Ureter (tissue), 1 donor: Measurements from ENCODE around the gene RAF1. TPM values are rescaled to one million over a fixed set of nuclear protein-coding genes. Genes with fewer than 3 reads are reported as not detected.
"Not testable (repeated sequence)": the region's sequence is repeated elsewhere in the genome, so short reads cannot be mapped to it uniquely, and the experiment has no call there.

ENCODE experiments used
- DNase-seq: peaks from one replicate; pipeline ENCODE4 v3.0.0-alpha.2; 2020; ENCODE audit warnings: low spot score
- total RNA-seq: library from RNA; stranded (reverse); gene quantifications from one replicate; pipeline ENCODE4 v1.2.4, GENCODE V29; 2023
- donor health status: DM: yes; HTN: yes; CAD: no.

RAF1 gene
- total RNA-seq, 1 donor from 2014 or later, result 95.5 TPM

DNA sequence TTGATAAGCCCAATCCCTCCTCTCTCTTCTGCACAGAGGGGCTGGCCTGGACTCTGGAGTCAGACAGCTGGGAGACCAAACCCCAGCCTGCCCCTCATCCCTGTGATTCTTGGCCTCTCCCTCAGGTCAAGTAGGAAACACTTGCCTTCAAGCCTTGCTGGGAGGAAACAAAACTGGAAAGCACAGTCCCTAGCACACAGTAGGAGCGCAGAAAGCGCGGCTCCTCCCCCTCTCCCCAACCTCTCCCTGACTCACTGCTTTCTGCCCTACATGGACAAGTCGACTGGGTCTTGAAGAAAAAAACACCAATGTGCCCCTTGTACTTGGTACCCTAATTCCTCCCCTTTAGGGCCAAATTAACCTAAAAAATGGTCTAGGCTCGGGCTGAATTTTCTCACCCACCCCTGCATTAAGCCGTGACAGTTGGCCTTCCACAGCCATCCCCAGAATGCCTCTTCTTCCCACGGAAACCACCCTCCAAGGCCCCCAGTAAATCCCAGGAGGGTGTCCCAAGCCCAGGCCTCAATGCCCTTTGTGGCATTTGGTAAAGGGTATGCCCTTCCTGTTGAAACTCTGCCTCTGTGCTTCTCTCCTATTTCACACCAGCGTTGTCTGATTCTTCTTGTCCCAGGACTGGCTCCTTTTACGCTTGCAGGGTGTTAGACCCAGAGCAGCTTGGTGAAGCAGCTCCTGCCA is 11.3 kb upstream of the RAF1 start:
- DNase-seq, result no peak

- not testable (repeated sequence) for DNase-seq
These were observed 10.2 kb upstream of the RAF1 start for GRCh38 chr3:12673956-12674736.

GRCh38 chr3:12671120-12671450 is 7.2 kb upstream of the RAF1 start:
- no peak for DNase-seq

- DNase-seq, result no peak
These were observed 6.6 kb upstream of the RAF1 start for GRCh38 chr3:12670365-12671119.

GRCh38 chr3:12663401-12663935 is 449 bp downstream of the RAF1 start:
- no peak for DNase-seq

- DNase-seq, result no peak
These were observed 1.1 kb downstream of the RAF1 start for GRCh38 chr3:12662593-12663400.

DNA sequence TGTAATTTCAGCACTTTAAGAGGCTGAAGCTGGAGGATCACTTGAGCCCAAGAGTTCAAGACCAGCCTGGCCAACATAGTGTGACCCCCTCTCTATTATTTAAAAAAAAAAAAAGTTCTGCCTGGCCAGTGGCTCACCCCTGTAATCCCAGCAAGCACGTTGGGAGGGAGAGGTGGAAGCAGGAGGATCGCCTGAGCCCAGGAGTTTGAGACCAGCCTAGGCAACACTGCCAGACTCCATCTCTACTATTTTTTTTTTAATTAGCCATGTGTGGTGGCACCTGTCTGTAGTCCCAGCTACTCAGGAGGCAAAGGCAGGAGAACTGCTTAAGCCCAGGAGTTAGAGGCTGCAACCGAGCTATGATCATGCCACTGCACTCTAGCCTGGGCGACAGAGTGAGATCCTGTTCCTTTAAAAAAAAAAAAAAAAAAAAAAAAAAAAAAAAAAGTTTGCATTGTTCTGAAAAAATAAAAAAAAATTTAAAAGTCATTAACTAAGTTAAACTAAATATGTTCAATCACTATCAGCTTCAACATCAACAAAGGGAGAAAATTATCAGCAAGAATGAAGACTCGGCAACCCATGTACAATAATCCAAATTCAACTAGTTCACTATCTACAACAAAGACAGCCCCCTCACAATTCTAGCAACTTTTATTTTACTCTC is 1.9 kb downstream of the RAF1 start:
- no peak for DNase-seq

DNA sequence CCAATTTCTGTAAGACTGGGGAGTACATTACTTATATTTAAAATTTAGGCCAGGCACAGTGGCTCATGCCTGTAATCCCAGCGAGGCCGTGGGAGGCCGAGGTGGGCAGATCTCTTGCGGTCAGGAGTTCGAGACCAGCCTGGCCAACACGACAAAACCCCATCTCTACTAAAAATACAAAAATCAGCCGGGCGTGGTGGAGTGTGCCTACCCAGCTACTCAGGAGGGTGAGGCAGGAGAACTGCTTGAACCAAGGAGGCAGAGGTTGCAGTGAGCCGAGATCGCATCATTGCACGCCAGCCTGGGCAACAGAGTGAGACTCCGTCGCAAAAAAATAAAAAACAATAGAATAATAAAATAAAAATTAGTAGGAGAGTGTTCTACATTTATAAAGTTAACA is 2.5 kb downstream of the RAF1 start:
- DNase-seq, result not testable (repeated sequence)

- DNase-seq, result peak; percentile 13
These were observed 3.7 kb downstream of the RAF1 start for GRCh38 chr3:12660196-12660595.

GRCh38 chr3:12659316-12660015 is 4.5 kb downstream of the RAF1 start:
- DNase-seq, result no peak

GRCh38 chr3:12658593-12659058 is 5.3 kb downstream of the RAF1 start:
- DNase-seq, result no peak

DNA sequence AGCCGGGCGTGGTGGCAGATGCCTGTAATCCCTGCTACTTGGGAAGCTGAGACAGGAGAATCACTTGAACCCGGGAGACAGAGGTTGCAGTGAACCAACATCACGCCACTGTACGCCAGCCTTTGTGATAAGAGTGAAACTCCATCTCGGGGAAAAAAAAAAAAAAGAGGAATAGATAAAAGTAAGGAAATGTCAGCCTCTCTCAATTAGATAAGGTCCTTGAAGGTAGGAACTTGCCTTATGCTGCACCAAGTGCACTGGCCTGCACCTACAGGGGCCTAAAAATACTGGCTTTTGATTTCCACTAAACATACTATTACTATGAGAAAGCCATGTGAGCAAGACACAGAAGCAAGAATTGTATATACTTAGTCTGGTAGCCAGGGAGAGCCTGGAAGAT is 7.1 kb downstream of the RAF1 start:
- DNase-seq, result no peak

DNA sequence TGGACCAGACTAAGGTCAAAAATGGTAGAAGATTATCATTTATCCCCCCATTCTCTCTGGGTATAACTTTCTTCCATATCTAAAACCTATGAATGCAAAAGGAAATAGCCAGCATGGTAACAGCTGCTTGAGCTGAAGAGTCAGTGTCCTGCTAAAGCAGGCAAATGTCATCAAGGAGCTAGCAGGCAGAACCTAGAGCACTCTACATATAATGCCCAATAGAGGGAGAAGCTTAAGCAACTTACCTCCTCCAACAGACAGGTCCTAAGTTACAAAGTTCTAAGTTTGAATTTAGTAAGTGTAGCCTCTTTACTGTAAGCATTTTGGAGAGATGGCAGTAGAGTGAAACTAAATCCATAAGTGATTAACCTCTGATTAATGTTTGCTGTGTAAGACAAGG is 7.7 kb downstream of the RAF1 start:
- no peak for DNase-seq

DNA sequence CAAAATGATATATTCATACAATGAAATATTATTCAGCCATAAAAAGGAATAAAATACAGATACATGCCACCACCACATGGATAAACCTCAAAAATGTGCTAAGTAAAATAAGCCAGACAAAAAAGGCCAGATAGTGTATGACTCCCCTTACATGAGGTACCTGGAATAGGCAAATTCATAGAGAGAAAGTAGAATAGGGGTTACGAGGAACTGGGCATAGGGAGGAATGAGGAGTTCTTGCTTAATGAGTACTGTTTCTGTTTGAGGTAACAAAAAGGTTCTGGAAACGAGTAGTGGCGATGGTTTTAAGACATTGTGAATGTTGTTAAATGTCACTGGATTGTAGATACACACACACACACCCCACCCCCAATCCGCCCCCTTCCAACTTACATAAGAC is 8.2 kb downstream of the RAF1 start:
- DNase-seq, result no peak

DNA sequence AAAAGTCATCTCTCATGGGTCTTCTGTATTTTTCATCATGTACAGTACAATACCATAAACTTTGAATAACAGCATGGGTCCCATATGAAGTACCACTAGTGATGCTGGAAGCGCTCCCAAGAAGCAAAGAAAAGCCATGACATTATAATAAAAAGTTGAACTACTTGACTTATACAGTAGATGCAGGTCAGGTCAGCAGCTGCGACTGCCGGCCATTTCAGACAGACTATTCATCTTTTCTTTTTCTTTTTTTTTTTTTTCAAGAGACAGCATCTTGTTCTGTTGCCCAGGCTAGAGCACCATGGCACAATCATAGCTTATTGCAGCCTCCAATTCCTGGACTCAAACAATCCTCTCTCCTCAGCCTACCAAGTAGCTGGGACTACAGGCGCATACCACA is 10.2 kb downstream of the RAF1 start:
- DNase-seq, result no peak

DNA sequence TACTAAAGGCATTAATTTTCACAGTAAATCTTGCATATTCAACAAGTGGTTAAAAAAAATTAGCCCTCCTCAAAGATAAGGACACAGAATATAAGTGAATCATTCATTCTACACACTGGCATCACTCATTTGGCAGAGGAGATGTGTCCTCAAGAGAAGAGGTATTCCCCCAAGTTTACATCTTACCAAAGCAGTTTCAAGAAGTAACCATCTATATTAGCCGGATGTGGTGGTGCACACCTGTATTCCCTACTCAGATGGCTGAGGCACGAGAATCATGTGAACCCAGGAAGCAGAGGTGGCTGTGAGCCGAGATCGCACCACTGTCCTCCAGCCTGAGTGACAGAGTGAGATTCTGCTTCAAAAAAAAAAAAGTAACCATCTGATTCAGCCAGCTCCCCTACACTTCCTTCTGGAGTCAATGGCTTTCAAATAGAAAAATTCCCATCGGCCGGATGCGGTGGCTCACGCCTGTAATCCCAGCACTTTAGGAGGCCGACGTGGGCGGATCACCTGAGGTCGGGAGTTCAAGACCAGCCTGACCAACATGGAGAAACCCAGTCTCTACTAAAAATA is 15.4 kb downstream of the RAF1 start:
- DNase-seq, result no peak

GRCh38 chr3:12644331-12644937 is 19.5 kb downstream of the RAF1 start:
- no peak for DNase-seq

DNA sequence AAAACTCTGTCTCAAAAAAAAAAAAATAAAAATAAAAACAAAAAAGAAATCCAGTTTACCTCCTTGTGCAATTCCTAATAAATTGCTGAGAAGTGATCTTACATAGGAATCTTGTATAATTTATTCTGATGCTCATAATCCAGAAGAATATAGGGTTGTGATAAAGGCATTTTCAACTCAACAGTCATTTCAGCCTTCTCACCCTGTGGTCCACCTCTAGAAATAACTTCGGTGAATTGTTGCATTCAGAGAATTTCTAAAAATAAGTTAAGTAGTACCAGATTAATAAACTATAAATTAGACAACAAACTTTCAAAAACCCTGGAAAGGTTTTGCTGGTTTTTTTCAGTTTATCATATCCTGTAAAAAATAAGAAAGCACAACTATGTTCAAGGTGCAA is 20.2 kb downstream of the RAF1 start:
- DNase-seq, result no peak

DNA sequence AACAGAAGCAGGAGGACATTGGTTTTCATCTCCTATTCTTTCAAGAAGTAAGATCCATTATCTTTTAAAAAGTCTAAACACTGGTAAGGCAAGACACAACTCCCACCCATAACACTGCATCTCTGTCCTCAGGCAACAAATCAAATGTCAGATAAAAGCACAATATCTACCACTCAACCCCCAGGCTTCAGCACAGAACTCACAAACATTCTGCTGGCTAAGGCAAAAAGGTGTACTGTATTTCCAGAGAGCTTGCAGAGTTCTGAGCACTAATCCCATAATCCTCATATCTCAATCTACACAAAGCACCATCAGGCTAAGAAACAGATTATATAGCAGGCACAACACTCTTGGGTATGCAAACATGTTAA is 20.9 kb downstream of the RAF1 start:
- no peak for DNase-seq

GRCh38 chr3:12640853-12641252 is 23.1 kb downstream of the RAF1 start:
- DNase-seq, result not testable (repeated sequence)
